ENCODE measurements around the gene TTPAL. TPM values are rescaled to one million over a fixed set of nuclear protein-coding genes. Genes with fewer than 3 reads are reported as not detected.

TTPAL gene
- polyA plus RNA-seq, 1 of the 3 experiments (the other 2 are of a cell fraction): 5.7 TPM

DNA sequence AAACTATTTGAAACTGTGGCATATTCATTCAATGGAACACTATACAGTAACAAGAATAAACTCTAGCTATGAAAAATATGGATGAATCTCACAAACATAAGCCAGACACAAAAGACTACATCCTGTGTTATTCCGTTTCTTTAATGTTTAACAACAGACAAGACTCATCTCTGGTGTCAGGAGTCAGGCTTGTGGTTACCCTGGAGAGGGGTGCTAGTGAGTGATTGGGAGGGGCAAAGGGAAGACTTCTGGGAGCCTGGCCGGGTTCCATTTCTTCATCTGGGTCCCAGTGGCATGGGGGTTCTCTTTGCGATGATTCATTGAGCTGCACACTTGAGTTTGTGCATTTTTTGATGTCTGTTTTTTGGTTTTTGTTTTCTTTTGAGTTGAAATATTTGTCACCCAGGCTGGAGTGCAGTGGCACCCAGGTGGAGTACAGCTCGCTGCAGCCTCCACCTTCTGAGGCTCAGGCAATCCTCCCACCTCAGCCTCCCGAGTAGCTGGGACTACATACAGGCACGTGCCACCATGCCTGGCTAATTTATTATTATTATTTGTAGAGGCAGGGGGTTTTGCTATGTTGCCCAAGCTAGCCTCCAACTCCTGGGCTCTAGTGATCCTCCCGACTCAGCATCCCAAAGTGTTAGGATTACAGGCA lies 21.2 kb upstream of the TTPAL start:
- H3K27ac ChIP-seq (ENCODE audit: low read depth in 2 of 2, low read length in 1 of 2): no peak overlapping the region
- CTCF ChIA-PET: no interaction called here

More for the DNA sequence above, 21.2 kb upstream of the TTPAL start:
- Histone ChIP-seq H2AFZ (ENCODE audit: low read depth) (no peak overlapping the region), H3F3A (replicated peaks; ENCODE audit: insufficient read depth) (no peaks in the 10 kb centered on the region), H4K20me1 (ENCODE audit: insufficient read depth) (no peaks in the 10 kb centered on the region), H3K4me1 (ENCODE audit: control insufficient read depth in 1 of 2, insufficient read depth in 2 of 2, low read depth in 1 of 2, low read length in 1 of 2) (peaks cover 0 to 4% of the 10 kb centered on the region in 2 experiments; a peak in 1 of 4 replicates), H3K4me3 (ENCODE audit: low read depth in 2 of 2, low read length in 1 of 2) (no peak overlapping the region), H3K9me2 (no peaks in the 10 kb centered on the region), H3K79me2 (ENCODE audit: insufficient read depth) (no peaks in the 10 kb centered on the region), H3K9me3 (no peaks in the 10 kb centered on the region), H3K27me3 (ENCODE audit: insufficient read depth) (no peaks in the 10 kb centered on the region), H3K4me2 (no peak overlapping the region), H3K36me3 (replicated peaks in 1 of 2; ENCODE audit: control insufficient read depth in 1 of 2, insufficient read depth in 2 of 2, low read length in 1 of 2) (no peaks in the 10 kb centered on the region), H3K9ac (no peak overlapping the region)
- TF ChIP-seq SIN3A (IDR thresholded peaks at IDR 0.05; ENCODE audit: borderline replicate concordance, low read depth, low read length): no peak
- TF ChIP-seq RCOR1 (IDR thresholded peaks at IDR 0.05; ENCODE audit: low read length): no peak
- no peak for TF ChIP-seq MEF2A (IDR thresholded peaks at IDR 0.05; ENCODE audit: borderline replicate concordance, low read depth)
- no peak for TF ChIP-seq RXRA (IDR thresholded peaks at IDR 0.05; ENCODE audit: borderline replicate concordance, low read depth)
- TF ChIP-seq NRF1 (IDR thresholded peaks at IDR 0.05; ENCODE audit: low read depth, low read length): no peak
- no peak for TF ChIP-seq IRF3 (IDR thresholded peaks at IDR 0.05; ENCODE audit: low read depth, low read length)
- TF ChIP-seq MAX (IDR thresholded peaks at IDR 0.05; ENCODE audit: low read depth): no peak
- no peak for TF ChIP-seq TCF12 (IDR thresholded peaks at IDR 0.05)
- TF ChIP-seq, protein P1, sequence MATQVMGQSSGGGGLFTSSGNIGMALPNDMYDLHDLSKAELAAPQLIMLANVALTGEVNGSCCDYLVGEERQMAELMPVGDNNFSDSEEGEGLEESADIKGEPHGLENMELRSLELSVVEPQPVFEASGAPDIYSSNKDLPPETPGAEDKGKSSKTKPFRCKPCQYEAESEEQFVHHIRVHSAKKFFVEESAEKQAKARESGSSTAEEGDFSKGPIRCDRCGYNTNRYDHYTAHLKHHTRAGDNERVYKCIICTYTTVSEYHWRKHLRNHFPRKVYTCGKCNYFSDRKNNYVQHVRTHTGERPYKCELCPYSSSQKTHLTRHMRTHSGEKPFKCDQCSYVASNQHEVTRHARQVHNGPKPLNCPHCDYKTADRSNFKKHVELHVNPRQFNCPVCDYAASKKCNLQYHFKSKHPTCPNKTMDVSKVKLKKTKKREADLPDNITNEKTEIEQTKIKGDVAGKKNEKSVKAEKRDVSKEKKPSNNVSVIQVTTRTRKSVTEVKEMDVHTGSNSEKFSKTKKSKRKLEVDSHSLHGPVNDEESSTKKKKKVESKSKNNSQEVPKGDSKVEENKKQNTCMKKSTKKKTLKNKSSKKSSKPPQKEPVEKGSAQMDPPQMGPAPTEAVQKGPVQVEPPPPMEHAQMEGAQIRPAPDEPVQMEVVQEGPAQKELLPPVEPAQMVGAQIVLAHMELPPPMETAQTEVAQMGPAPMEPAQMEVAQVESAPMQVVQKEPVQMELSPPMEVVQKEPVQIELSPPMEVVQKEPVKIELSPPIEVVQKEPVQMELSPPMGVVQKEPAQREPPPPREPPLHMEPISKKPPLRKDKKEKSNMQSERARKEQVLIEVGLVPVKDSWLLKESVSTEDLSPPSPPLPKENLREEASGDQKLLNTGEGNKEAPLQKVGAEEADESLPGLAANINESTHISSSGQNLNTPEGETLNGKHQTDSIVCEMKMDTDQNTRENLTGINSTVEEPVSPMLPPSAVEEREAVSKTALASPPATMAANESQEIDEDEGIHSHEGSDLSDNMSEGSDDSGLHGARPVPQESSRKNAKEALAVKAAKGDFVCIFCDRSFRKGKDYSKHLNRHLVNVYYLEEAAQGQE (IDR thresholded peaks at IDR 0.05; ENCODE audit: low read depth, low read length): no peak
- no peak for TF ChIP-seq POLR2AphosphoS5 (IDR thresholded peaks at IDR 0.05; ENCODE audit: low read depth, low read length)
- TF ChIP-seq CTCF (IDR thresholded peaks at IDR 0.05): no peak
- TF ChIP-seq USF2 (IDR thresholded peaks at IDR 0.05; ENCODE audit: borderline replicate concordance, low read depth, low read length): no peak
- TF ChIP-seq FOSL2 (IDR thresholded peaks at IDR 0.05; ENCODE audit: borderline replicate concordance, low read depth): no peak
- no peak for TF ChIP-seq FOXJ3 (CRISPR knock-in tag; IDR thresholded peaks at IDR 0.05)
- TF ChIP-seq PBX3 (IDR thresholded peaks at IDR 0.05): no peak
- TF ChIP-seq GABPA (IDR thresholded peaks at IDR 0.05; ENCODE audit: low read depth): no peak
- no peak for TF ChIP-seq ELF1 (IDR thresholded peaks at IDR 0.05)
- no peak for TF ChIP-seq GATA2 (CRISPR knock-in tag; IDR thresholded peaks at IDR 0.05)
- TF ChIP-seq NFIC (IDR thresholded peaks at IDR 0.05; ENCODE audit: borderline replicate concordance): no peak
- POLR2A ChIA-PET: no interaction called here
- 56% methylated on average over 7 of the region's 7 CpGs for WGBS (ENCODE audit: low lambda C conversion rate)
- DNase-seq: no peak
